ENCODE measurements around the gene C1orf50. TPM values are rescaled to one million over a fixed set of nuclear protein-coding genes. Genes with fewer than 3 reads are reported as not detected.

C1orf50 gene
- total RNA-seq, 2 experiments from 2014 or later, result 23.1 to 23.9 TPM

GRCh38 chr1:42757892-42758275, 9.2 kb upstream of the C1orf50 start:
- ChIA-PET POLR2A (interaction anchor here (0.6 to 3.3 kb wide), 2 partner anchors 9 to 27 kb away, joined by 4 to 21 read pairs; partner anchors contain the start of genes C1orf50, P3H1 and TMEM269), CTCF (interaction anchor here (1.0 kb wide), 1 partner anchor 180 kb away, joined by 3 read pairs; no protein-coding TSS in a partner anchor)
- intact Hi-C loops (cut with DNase I, micrococcal nuclease), result no loop called here
- H3K9me3 ChIP-seq (ENCODE audit: control insufficient read depth in 1 of 2, insufficient read depth in 1 of 2, low read length in 2 of 2), result no peaks in the 10 kb centered on the region
- Mint-ChIP-seq H3K4me1 (ENCODE audit: low read depth) (peaks cover 4% of the 10 kb centered on the region), H3K9me3 (no peaks in the 10 kb centered on the region), H3K4me3 (no peak overlapping the region), H3K27me3 (no peaks in the 10 kb centered on the region), H3K27ac (no peak overlapping the region), H3K36me3 (ENCODE audit: low read depth) (peaks cover 72% of the 10 kb centered on the region)
- H3K4me1 ChIP-seq (ENCODE audit: insufficient read depth, low read length), result no peaks in the 10 kb centered on the region
- H3K36me3 ChIP-seq (ENCODE audit: insufficient read depth, low read length), result peaks cover 75% of the 10 kb centered on the region
- no peak overlapping the region for H3K4me3 ChIP-seq (ENCODE audit: low read length)
- DNase-seq, result no peak
- no peak for ATAC-seq (ENCODE audit: poor library complexity)
- no peak overlapping the region for H3K27ac ChIP-seq (ENCODE audit: low read depth in 1 of 2, low read length in 2 of 2)
- no peaks in the 10 kb centered on the region for H3K27me3 ChIP-seq (ENCODE audit: control insufficient read depth in 1 of 2, insufficient read depth in 2 of 2, low read length in 2 of 2)
- no peak for TF ChIP-seq CTCF (IDR thresholded peaks at IDR 0.05)

- Histone ChIP-seq H3K4me3 (ENCODE audit: low read length) (no peak overlapping the region), H3K4me1 (ENCODE audit: insufficient read depth, low read length) (no peaks in the 10 kb centered on the region), H3K27me3 (ENCODE audit: control insufficient read depth in 1 of 2, insufficient read depth in 2 of 2, low read length in 2 of 2) (no peaks in the 10 kb centered on the region), H3K36me3 (ENCODE audit: insufficient read depth, low read length) (peaks cover 74% of the 10 kb centered on the region), H3K9me3 (ENCODE audit: control insufficient read depth in 1 of 2, insufficient read depth in 1 of 2, low read length in 2 of 2) (no peaks in the 10 kb centered on the region), H3K27ac (ENCODE audit: low read depth in 1 of 2, low read length in 2 of 2) (no peak overlapping the region)
- intact Hi-C loops (cut with DNase I, micrococcal nuclease), result no loop called here
- POLR2A ChIA-PET, result interaction anchor here (0.6 to 3.3 kb wide), 2 partner anchors 8 to 26 kb away, joined by 4 to 21 read pairs; partner anchors contain the start of genes C1orf50, P3H1 and TMEM269
- no peak for TF ChIP-seq CTCF (IDR thresholded peaks at IDR 0.05)
- DNase-seq (no peak), ATAC-seq (ENCODE audit: poor library complexity) (no peak)
- CTCF ChIA-PET, result no interaction called here
- H3K4me3 Mint-ChIP-seq, result no peak overlapping the region
- H3K27ac Mint-ChIP-seq, result no peak overlapping the region
- H3K27me3 Mint-ChIP-seq, result no peaks in the 10 kb centered on the region
- H3K9me3 Mint-ChIP-seq, result no peaks in the 10 kb centered on the region
- H3K36me3 Mint-ChIP-seq (ENCODE audit: low read depth), result peaks cover 65% of the 10 kb centered on the region
- H3K4me1 Mint-ChIP-seq (ENCODE audit: low read depth), result peaks cover 4% of the 10 kb centered on the region
Observed at GRCh38 chr1:42758641-42759040, 8.4 kb upstream of the C1orf50 start.

GRCh38 chr1:42759114-42759513, 7.9 kb upstream of the C1orf50 start:
- H3K27ac ChIP-seq (ENCODE audit: low read depth in 1 of 2, low read length in 2 of 2), result no peak overlapping the region
- H3K4me3 Mint-ChIP-seq, result no peak overlapping the region
- no peaks in the 10 kb centered on the region for H3K9me3 ChIP-seq (ENCODE audit: control insufficient read depth in 1 of 2, insufficient read depth in 1 of 2, low read length in 2 of 2)
- peaks cover 2% of the 10 kb centered on the region for H3K4me1 ChIP-seq (ENCODE audit: insufficient read depth, low read length)
- ATAC-seq (ENCODE audit: poor library complexity) (no peak), DNase-seq (no peak)
- no peak overlapping the region for H3K27ac Mint-ChIP-seq
- no peaks in the 10 kb centered on the region for H3K27me3 ChIP-seq (ENCODE audit: control insufficient read depth in 1 of 2, insufficient read depth in 2 of 2, low read length in 2 of 2)
- no peak overlapping the region for H3K4me3 ChIP-seq (ENCODE audit: low read length)
- H3K36me3 Mint-ChIP-seq (ENCODE audit: low read depth), result peaks cover 60% of the 10 kb centered on the region
- TF ChIP-seq CTCF (IDR thresholded peaks at IDR 0.05), result no peak
- H3K27me3 Mint-ChIP-seq, result no peaks in the 10 kb centered on the region
- POLR2A ChIA-PET, result interaction anchor here (0.7 to 3.3 kb wide), 2 partner anchors 8 to 200 kb away, joined by 4 to 21 read pairs; partner anchors contain the start of genes C1orf50 and P3H1
- H3K4me1 Mint-ChIP-seq (ENCODE audit: low read depth), result peaks cover 4% of the 10 kb centered on the region
- H3K9me3 Mint-ChIP-seq, result no peaks in the 10 kb centered on the region
- intact Hi-C loops (cut with DNase I, micrococcal nuclease), result no loop called here
- peaks cover 70% of the 10 kb centered on the region for H3K36me3 ChIP-seq (ENCODE audit: insufficient read depth, low read length)
- CTCF ChIA-PET, result no interaction called here
